ENCODE results near the gene ZBTB7C.

DNA sequence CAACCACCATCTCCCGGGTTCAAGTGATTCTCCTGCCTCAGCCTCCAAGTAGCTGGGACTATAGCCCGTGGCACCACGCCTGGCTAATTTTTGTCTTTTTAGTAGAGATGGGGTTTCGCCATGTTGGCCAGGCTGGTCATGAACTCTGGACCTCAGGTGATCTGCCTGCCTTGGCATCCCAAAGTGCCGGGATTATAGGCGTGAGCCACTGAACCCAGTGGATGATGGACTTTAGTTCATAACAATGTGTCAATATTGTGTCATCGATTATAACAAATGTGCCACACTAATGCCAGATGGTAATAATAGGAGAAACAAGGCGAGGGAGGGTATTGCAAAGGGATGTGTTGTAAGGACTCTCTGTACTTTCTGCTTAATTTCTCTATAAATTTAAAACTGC lies 216.6 kb downstream of the ZBTB7C start:
- TF ChIP-seq, protein P1, sequence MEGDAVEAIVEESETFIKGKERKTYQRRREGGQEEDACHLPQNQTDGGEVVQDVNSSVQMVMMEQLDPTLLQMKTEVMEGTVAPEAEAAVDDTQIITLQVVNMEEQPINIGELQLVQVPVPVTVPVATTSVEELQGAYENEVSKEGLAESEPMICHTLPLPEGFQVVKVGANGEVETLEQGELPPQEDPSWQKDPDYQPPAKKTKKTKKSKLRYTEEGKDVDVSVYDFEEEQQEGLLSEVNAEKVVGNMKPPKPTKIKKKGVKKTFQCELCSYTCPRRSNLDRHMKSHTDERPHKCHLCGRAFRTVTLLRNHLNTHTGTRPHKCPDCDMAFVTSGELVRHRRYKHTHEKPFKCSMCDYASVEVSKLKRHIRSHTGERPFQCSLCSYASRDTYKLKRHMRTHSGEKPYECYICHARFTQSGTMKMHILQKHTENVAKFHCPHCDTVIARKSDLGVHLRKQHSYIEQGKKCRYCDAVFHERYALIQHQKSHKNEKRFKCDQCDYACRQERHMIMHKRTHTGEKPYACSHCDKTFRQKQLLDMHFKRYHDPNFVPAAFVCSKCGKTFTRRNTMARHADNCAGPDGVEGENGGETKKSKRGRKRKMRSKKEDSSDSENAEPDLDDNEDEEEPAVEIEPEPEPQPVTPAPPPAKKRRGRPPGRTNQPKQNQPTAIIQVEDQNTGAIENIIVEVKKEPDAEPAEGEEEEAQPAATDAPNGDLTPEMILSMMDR (optimal IDR thresholded peaks at IDR 0.05 in 1 of 3, IDR thresholded peaks at IDR 0.05 in 1 of 3, conservative IDR thresholded peaks at IDR 0.05 in 1 of 3; ENCODE audit: extremely low read depth in 1 of 3, insufficient read depth in 2 of 3, low read length in 3 of 3) = no peak
- no peak for TF ChIP-seq EZH2 (IDR thresholded peaks at IDR 0.05; ENCODE audit: low read length)
